Liver (tissue), 9 donors: ENCODE data around the gene SLC12A9. TPM values are rescaled to one million over a fixed set of nuclear protein-coding genes. Genes with fewer than 3 reads are reported as not detected.

ENCODE experiments used
- DNase-seq: peaks from one replicate; pipeline ENCODE4 v3.0.0-alpha.2; 2017; ENCODE audit warnings: low spot score
- H3K27ac ChIP-seq, 2 donors: one replicate each; pipeline ENCODE4 v1.7.0; 2013; ENCODE audit warnings: inconsistent platforms in 2 of 2, low read length in 2 of 2, control low read depth in 1 of 2, low read depth in 1 of 2, mild to moderate bottlenecking in 1 of 2
- H3K27me3 ChIP-seq, 4 donors: one replicate each; pipeline versions ENCODE4 v1.6.1 to v1.7.0; 2013; ENCODE audit warnings: low read length in 3 of 4, inconsistent platforms in 1 of 4, mild to moderate bottlenecking in 1 of 4, moderate library complexity in 1 of 4; ENCODE audit not compliant: control insufficient read depth in 4 of 4, insufficient read depth in 4 of 4
- H3K36me3 ChIP-seq, 4 donors: one replicate each; pipeline versions ENCODE4 v1.6.1 to v1.7.0; 2013; ENCODE audit warnings: low read length in 3 of 4, mild to moderate bottlenecking in 3 of 4, low read depth in 1 of 4, moderate library complexity in 1 of 4; ENCODE audit not compliant: control insufficient read depth in 4 of 4, insufficient read depth in 3 of 4
- H3K4me1 ChIP-seq, 4 donors: one replicate each; pipeline versions ENCODE4 v1.6.1 to v1.7.0; 2013; ENCODE audit warnings: low read length in 3 of 4, mild to moderate bottlenecking in 3 of 4, moderate library complexity in 1 of 4; ENCODE audit not compliant: control insufficient read depth in 4 of 4, insufficient read depth in 4 of 4
- H3K4me3 ChIP-seq, 3 donors: one replicate each; pipeline versions ENCODE4 v1.6.1 to v1.7.0; 2013; ENCODE audit warnings: low read length in 3 of 3, control low read depth in 1 of 3, low read depth in 1 of 3, mild to moderate bottlenecking in 1 of 3
- H3K9ac ChIP-seq, 2 donors: one replicate each; pipeline ENCODE4 v1.7.0; 2013; ENCODE audit warnings: low read length in 2 of 2, mild to moderate bottlenecking in 2 of 2, moderate library complexity in 2 of 2, control low read depth in 1 of 2, low read depth in 1 of 2
- H3K9me3 ChIP-seq, 4 donors: one replicate each; pipeline versions ENCODE4 v1.6.1 to v1.7.0; 2013; ENCODE audit warnings: low read length in 3 of 4; ENCODE audit not compliant: control insufficient read depth in 4 of 4
- ATF3 ChIP-seq: IDR thresholded peaks from 2 replicates; pipeline ENCODE4 v1.6.1; 2016; ENCODE audit warnings: antibody characterized with exemption
- CTCF ChIP-seq: fragments of 150-350 bp; IDR thresholded peaks from 2 replicates; pipeline ENCODE4 v1.5.1; 2017; ENCODE audit warnings: improper control_type of control experiment, low read depth, low read length; ENCODE audit not compliant: missing input control
- EGR1 ChIP-seq, 2 donors: IDR thresholded peaks; 2 replicates each; pipeline ENCODE4 v1.6.1; 2016 to 2018; ENCODE audit warnings: antibody characterized with exemption in 2 of 2, low read depth in 2 of 2
- FOXA1 ChIP-seq: IDR thresholded peaks from 2 replicates; pipeline ENCODE4 v1.6.1; 2016; ENCODE audit warnings: antibody characterized with exemption
- FOXA2 ChIP-seq: IDR thresholded peaks from 2 replicates; pipeline ENCODE4 v1.6.1; 2016; ENCODE audit warnings: antibody characterized with exemption
- GABPA ChIP-seq, 2 donors: IDR thresholded peaks in 1 of 2; conservative IDR thresholded peaks in 1 of 2; 2 replicates each; pipeline ENCODE4 v1.6.1; 2016; ENCODE audit warnings: antibody characterized with exemption in 2 of 2, mild to moderate bottlenecking in 1 of 2, moderate library complexity in 1 of 2
- HNF4A ChIP-seq, 2 donors: conservative IDR thresholded peaks; 2 replicates each; pipeline ENCODE4 v1.6.1; 2016; ENCODE audit warnings: antibody characterized with exemption in 2 of 2, mild to moderate bottlenecking in 2 of 2
- HNF4G ChIP-seq: IDR thresholded peaks from 2 replicates; pipeline ENCODE4 v1.6.1; 2016; ENCODE audit warnings: antibody characterized with exemption
- JUND ChIP-seq, 2 donors: IDR thresholded peaks; 2 replicates each; pipeline ENCODE4 v1.6.1; 2016; ENCODE audit warnings: antibody characterized with exemption in 2 of 2
- MAX ChIP-seq: IDR thresholded peaks from 2 replicates; pipeline ENCODE4 v1.6.1; 2016; ENCODE audit warnings: antibody characterized with exemption
- NR2F2 ChIP-seq: IDR thresholded peaks from 2 replicates; pipeline ENCODE4 v1.6.1; 2016; ENCODE audit warnings: antibody characterized with exemption
- RAD21 ChIP-seq, 2 donors: IDR thresholded peaks; 2 replicates each; pipeline ENCODE4 v1.6.1; 2016; ENCODE audit warnings: antibody characterized with exemption in 2 of 2, mild to moderate bottlenecking in 2 of 2
- REST ChIP-seq: IDR thresholded peaks from 2 replicates; pipeline ENCODE4 v1.6.1; 2016; ENCODE audit warnings: antibody characterized with exemption, mild to moderate bottlenecking
- RXRA ChIP-seq, 2 donors: IDR thresholded peaks; 2 replicates each; pipeline ENCODE4 v1.6.1; 2017 to 2018; ENCODE audit warnings: antibody characterized with exemption in 2 of 2, mild to moderate bottlenecking in 1 of 2
- SP1 ChIP-seq: IDR thresholded peaks from 2 replicates; pipeline ENCODE4 v1.6.1; 2018; ENCODE audit warnings: antibody characterized with exemption, mild to moderate bottlenecking
- TAF1 ChIP-seq: conservative IDR thresholded peaks from 2 replicates; pipeline ENCODE4 v1.6.1; 2016; ENCODE audit warnings: antibody characterized with exemption, mild to moderate bottlenecking
- YY1 ChIP-seq: IDR thresholded peaks from 2 replicates; pipeline ENCODE4 v1.6.1; 2016; ENCODE audit warnings: antibody characterized with exemption, mild to moderate bottlenecking
- ZBTB33 ChIP-seq: IDR thresholded peaks from 2 replicates; pipeline ENCODE4 v1.6.1; 2016; ENCODE audit warnings: antibody characterized with exemption
- WGBS: extraction: QIAGEN DNeasy Blood & Tissue Kit; methylation state at CpG from one replicate; pipeline ENCODE4 v1.1.7; 2013; 5-methylcytosine and 5-hydroxymethylcytosine counted together
- polyA plus RNA-seq, 2 donors: library from polyadenylated mRNA; stranded (reverse) in 1 of 2; unstranded in 1 of 2; fragments of 200-250 nt in 1 of 2; fragments of >200 nt in 1 of 2; fragmentation: Nextera tagmentation in 1 of 2; extraction: Ambion mirVana in 1 of 2; gene quantifications; one replicate each; pipeline versions ENCODE4 v1.2.1 to v1.2.3, GENCODE V29; 2013 to 2015
- total RNA-seq, 2 donors: library from RNA; depleted of rRNA; stranded (reverse); fragments of >200 nt; gene quantifications; one replicate each; pipeline ENCODE4 v1.2.3, GENCODE V29; 2014
- donor health status: healthy.
- donor health status: healthy.
- donor health status: healthy.
- donor health status: healthy.
- donor health status: healthy.

The SLC12A9 gene
- total and polyA plus RNA-seq, 4 donors = 1.8 to 17.2 (median 9.4) TPM

- TF ChIP-seq RAD21 (IDR thresholded peaks at IDR 0.05) = no peak
- no peak for TF ChIP-seq NR2F2
- no peak for TF ChIP-seq SP1
- TF ChIP-seq GABPA (IDR thresholded peaks at IDR 0.05 in 1 of 2, conservative IDR thresholded peaks at IDR 0.05 in 1 of 2) = no peak
- no peak for TF ChIP-seq HNF4A (conservative IDR thresholded peaks at IDR 0.05)
- no peak for TF ChIP-seq JUND (IDR thresholded peaks at IDR 0.05)
- TF ChIP-seq ZBTB33 = no peak
- TF ChIP-seq FOXA1 = no peak
- no peak for TF ChIP-seq TAF1
- TF ChIP-seq MAX = no peak
- no peak for TF ChIP-seq EGR1 (IDR thresholded peaks at IDR 0.05; ENCODE audit: low read depth in 2 of 2)
- no peak for TF ChIP-seq FOXA2
- no peak for TF ChIP-seq HNF4G
- TF ChIP-seq YY1 = no peak
- TF ChIP-seq REST = no peak
- TF ChIP-seq CTCF = no peak
- H3K9ac ChIP-seq = no peak overlapping the region
- H3K36me3 ChIP-seq = peaks cover 0 to 3% (median 1%) of the 10 kb centered on the region in 4 donors
- no peak for DNase-seq
- WGBS = 96% methylated on average over 14 of the region's 14 CpGs
- H3K4me3 ChIP-seq = no peak overlapping the region
- peaks cover 8 to 20% (median 11%) of the 10 kb centered on the region in 4 donors for H3K4me1 ChIP-seq
- no peaks in the 10 kb centered on the region for H3K9me3 ChIP-seq
- H3K27ac ChIP-seq = no peak overlapping the region
- no peaks in the 10 kb centered on the region for H3K27me3 ChIP-seq
Observed at GRCh38 chr7:100861616-100861985, 9.1 kb downstream of the SLC12A9 start.

GRCh38 chr7:100863406-100863950 is 11.0 kb downstream of the SLC12A9 start:
- Histone ChIP-seq H3K36me3 (peaks cover 0 to 3% (median 1%) of the 10 kb centered on the region in 4 donors), H3K27ac (peak overlapping the region; percentile 49 to 71), H3K4me1 (peaks cover 12 to 28% (median 15%) of the 10 kb centered on the region in 4 donors), H3K9ac (no peak overlapping the region), H3K9me3 (no peaks in the 10 kb centered on the region), H3K27me3 (no peaks in the 10 kb centered on the region), H3K4me3 (no peak overlapping the region)
- DNase-seq = no peak
- 17% methylated on average over 10 of the region's 10 CpGs for WGBS
- no peak for TF ChIP-seq EGR1 (IDR thresholded peaks at IDR 0.05; ENCODE audit: low read depth in 2 of 2)
- no peak for TF ChIP-seq TAF1
- no peak for TF ChIP-seq GABPA (IDR thresholded peaks at IDR 0.05 in 1 of 2, conservative IDR thresholded peaks at IDR 0.05 in 1 of 2)
- peak; percentile 64 to 75 for TF ChIP-seq RXRA (IDR thresholded peaks at IDR 0.05)
- TF ChIP-seq ZBTB33 = peak; percentile 59
- TF ChIP-seq FOXA1 = no peak
- TF ChIP-seq RAD21 (IDR thresholded peaks at IDR 0.05) = peak in 1 of 2 donors; percentile 61
- peak; percentile 90 to 94 for TF ChIP-seq HNF4A (conservative IDR thresholded peaks at IDR 0.05)
- no peak for TF ChIP-seq ATF3
- TF ChIP-seq HNF4G = no peak
- TF ChIP-seq REST = peak; percentile 60
- no peak for TF ChIP-seq FOXA2
- TF ChIP-seq SP1 = peak; percentile 87
